Sigmoid colon (tissue), 7 donors: ENCODE measurements around the gene POU2AF3. TPM values are rescaled to one million over a fixed set of nuclear protein-coding genes. Genes with fewer than 3 reads are reported as not detected.
A peak's percentile ranks its signal among the peaks of the same experiment; 100 is the strongest.

ENCODE experiments used
- DNase-seq: peaks from one replicate; pipeline ENCODE4 v3.0.0-alpha.2; 2019
- H3K27ac ChIP-seq, 4 donors: fragments of 200-600 bp; sonication (generic); one replicate each; pipeline ENCODE4 v1.5.1; 2016 to 2019; ENCODE audit warnings: mild to moderate bottlenecking in 1 of 4
- H3K27me3 ChIP-seq, 3 donors: fragments of 200-600 bp; sonication (generic); one replicate each; pipeline ENCODE4 v1.5.1; 2019; ENCODE audit warnings: mild to moderate bottlenecking in 1 of 3
- H3K36me3 ChIP-seq, 4 donors: fragments of 200-600 bp; sonication (generic); one replicate each; pipeline ENCODE4 v1.5.1; 2016 to 2019
- H3K4me1 ChIP-seq, 4 donors: fragments of 200-600 bp; sonication (generic); one replicate each; pipeline ENCODE4 v1.5.1; 2017 to 2019
- H3K4me3 ChIP-seq, 4 donors: fragments of 200-600 bp; sonication (generic); one replicate each; pipeline ENCODE4 v1.5.1; 2017 to 2019; ENCODE audit warnings: mild to moderate bottlenecking in 2 of 4, moderate library complexity in 1 of 4
- H3K9me3 ChIP-seq, 4 donors: fragments of 200-600 bp in 3 of 4; sonication (generic) in 3 of 4; one replicate each; pipeline versions ENCODE4 v1.5.1 to v1.6.1; 2013 to 2019
- EP300 ChIP-seq, 4 donors: sonication (generic); formaldehyde crosslinking; IDR thresholded peaks; one replicate each; pipeline ENCODE4 v1.6.1; 2017; ENCODE audit warnings: antibody characterized with exemption in 4 of 4
- POLR2A ChIP-seq, 2 donors: fragments of 450-650 bp; IDR thresholded peaks; one replicate each; pipeline ENCODE4 v1.6.1; 2016; ENCODE audit warnings: antibody characterized with exemption in 2 of 2, mild to moderate bottlenecking in 2 of 2, moderate library complexity in 2 of 2
- POLR2AphosphoS5 ChIP-seq, 4 donors: sonication (generic); formaldehyde crosslinking; IDR thresholded peaks; one replicate each; pipeline ENCODE4 v1.6.1; 2017; ENCODE audit warnings: antibody characterized with exemption in 4 of 4
- WGBS, 2 donors: extraction: QIAGEN DNeasy Blood & Tissue Kit; methylation state at CpG; one replicate each; pipeline ENCODE4 v1.1.7; 2013; 5-methylcytosine and 5-hydroxymethylcytosine counted together
- intact Hi-C: fragments of 100-400 bp; cut with DNase I; formaldehyde crosslinking; loops from one replicate; pipeline ENCODE4 v1.15.1; 2023
- polyA plus RNA-seq, 3 donors: library from polyadenylated mRNA; stranded (reverse); fragments of 200-250 nt; gene quantifications; one replicate each; pipeline ENCODE4 v1.2.3, GENCODE V29; 2013
- total RNA-seq, 4 donors: library from RNA; depleted of rRNA; stranded (reverse); fragments of >200 nt; gene quantifications; one replicate each; pipeline ENCODE4 v1.1.0, GENCODE V29; 2016
- TF ChIP-seq, protein P1 (sequence below), 4 experiments: fragments of 450-650 bp in 3 of 4; fragments of 200-600 bp in 1 of 4; IDR thresholded peaks; one replicate each; pipeline ENCODE4 v1.5.1; 2016 to 2019; ENCODE audit warnings: antibody characterized with exemption in 4 of 4, mild to moderate bottlenecking in 3 of 4, moderate library complexity in 2 of 4
- donor health status: healthy with polysubstance abuse.
- donor health status: Bipolar disorder and iron deficiency.
- donor health status: healthy.

Gene POU2AF3
- total and polyA plus RNA-seq, 7 donors: 0.68 to 5.8 (median 3.9) TPM

DNA sequence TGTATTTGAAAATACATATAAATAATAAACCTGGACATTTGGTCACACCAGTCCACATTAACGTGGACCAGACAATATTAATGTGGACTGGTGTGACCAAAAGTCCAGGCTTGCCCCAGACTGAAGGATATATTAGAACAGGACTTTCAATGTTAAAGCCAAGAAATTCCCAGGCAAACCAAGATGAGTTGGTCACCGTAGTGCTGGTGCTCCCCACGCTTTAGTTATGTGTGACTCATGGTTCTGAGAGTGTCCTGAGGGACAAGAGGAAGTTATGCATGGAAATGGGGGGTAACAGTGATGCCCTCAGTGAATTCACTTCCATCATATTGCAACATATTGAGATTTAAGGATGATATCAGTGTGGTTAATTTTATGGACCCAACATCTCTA, 49.4 kb downstream of the POU2AF3 start:
- H3K9me3 ChIP-seq: no peaks in the 10 kb centered on the region
- peak overlapping the region in 2 of 4 donors; percentile 22 to 56 for H3K27ac ChIP-seq
- intact Hi-C loops: loop anchor here (5.0 kb wide), 1 partner anchor 70 kb away; no protein-coding TSS in a partner anchor
- DNase-seq: no peak
- 81 to 93% methylated on average over 3 of the region's 3 CpGs for WGBS, 2 donors
- H3K4me3 ChIP-seq: no peak overlapping the region
- H3K36me3 ChIP-seq: no peaks in the 10 kb centered on the region
- TF ChIP-seq POLR2A (IDR thresholded peaks at IDR 0.05): no peak
- no peak for TF ChIP-seq POLR2AphosphoS5 (IDR thresholded peaks at IDR 0.05)
- TF ChIP-seq, protein P1, sequence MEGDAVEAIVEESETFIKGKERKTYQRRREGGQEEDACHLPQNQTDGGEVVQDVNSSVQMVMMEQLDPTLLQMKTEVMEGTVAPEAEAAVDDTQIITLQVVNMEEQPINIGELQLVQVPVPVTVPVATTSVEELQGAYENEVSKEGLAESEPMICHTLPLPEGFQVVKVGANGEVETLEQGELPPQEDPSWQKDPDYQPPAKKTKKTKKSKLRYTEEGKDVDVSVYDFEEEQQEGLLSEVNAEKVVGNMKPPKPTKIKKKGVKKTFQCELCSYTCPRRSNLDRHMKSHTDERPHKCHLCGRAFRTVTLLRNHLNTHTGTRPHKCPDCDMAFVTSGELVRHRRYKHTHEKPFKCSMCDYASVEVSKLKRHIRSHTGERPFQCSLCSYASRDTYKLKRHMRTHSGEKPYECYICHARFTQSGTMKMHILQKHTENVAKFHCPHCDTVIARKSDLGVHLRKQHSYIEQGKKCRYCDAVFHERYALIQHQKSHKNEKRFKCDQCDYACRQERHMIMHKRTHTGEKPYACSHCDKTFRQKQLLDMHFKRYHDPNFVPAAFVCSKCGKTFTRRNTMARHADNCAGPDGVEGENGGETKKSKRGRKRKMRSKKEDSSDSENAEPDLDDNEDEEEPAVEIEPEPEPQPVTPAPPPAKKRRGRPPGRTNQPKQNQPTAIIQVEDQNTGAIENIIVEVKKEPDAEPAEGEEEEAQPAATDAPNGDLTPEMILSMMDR (IDR thresholded peaks at IDR 0.05): no peak
- no peak for TF ChIP-seq EP300 (IDR thresholded peaks at IDR 0.05)
- no peaks in the 10 kb centered on the region for H3K27me3 ChIP-seq
- peaks cover 0 to 15% (median 8%) of the 10 kb centered on the region in 4 donors for H3K4me1 ChIP-seq

DNA sequence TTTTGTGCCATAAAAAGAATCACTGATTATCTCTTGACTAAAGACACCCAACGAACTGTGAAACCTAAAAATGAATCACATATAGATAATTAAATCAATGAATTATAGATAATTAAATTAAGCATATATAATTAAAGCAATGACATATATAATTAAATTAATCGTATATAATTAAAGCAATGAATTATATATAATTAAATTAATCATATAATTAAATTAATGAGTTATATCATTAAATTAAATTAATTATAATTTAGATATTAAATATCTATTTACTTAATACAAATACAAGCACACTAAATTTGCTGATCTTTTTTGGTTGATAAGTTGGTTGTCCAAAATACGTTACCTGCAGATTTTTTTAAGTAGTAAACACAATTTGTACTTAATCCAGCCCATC, 49.8 kb downstream of the POU2AF3 start:
- TF ChIP-seq POLR2AphosphoS5 (IDR thresholded peaks at IDR 0.05): no peak
- TF ChIP-seq POLR2A (IDR thresholded peaks at IDR 0.05): no peak
- TF ChIP-seq, protein P1 (IDR thresholded peaks at IDR 0.05): no peak
- TF ChIP-seq EP300 (IDR thresholded peaks at IDR 0.05): no peak
- 87 to 90% methylated on average over 3 of the region's 3 CpGs for WGBS, 2 donors
- no peaks in the 10 kb centered on the region for H3K36me3 ChIP-seq
- DNase-seq: no peak
- intact Hi-C loops: loop anchor here (5.0 kb wide), 1 partner anchor 69 kb away; no protein-coding TSS in a partner anchor
- no peaks in the 10 kb centered on the region for H3K27me3 ChIP-seq
- H3K4me1 ChIP-seq: peaks cover 0 to 15% (median 8%) of the 10 kb centered on the region in 4 donors
- no peaks in the 10 kb centered on the region for H3K9me3 ChIP-seq
- peak overlapping the region in 1 of 4 donors; percentile 22 for H3K27ac ChIP-seq
- H3K4me3 ChIP-seq: no peak overlapping the region

DNA sequence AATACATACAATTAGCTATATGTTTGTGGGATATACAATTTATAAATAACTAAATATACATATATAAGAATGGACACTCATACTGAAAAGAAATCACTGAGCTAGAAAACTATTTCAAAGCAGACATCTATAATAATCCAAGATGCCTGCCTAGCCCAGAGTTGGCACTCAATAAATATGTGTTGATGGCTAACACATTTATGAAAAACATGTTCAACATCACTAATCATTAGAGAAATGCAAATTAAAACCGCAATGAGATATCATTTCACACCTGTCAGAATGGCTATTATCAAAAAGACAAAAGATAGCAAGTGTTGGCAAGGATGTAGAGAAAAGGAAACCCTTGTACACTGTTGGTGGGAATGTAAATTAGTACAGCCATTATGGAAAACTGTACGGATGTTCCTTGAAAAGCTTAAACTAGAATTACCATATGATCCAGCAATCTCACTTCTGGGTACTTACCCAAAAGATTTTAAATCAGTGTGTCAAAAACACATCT, 50.9 kb downstream of the POU2AF3 start:
- no peak overlapping the region for H3K4me3 ChIP-seq
- WGBS, 2 donors: 89% methylated on average over 2 of the region's 2 CpGs

GRCh38 chr11:111350811-111351210, 52.5 kb downstream of the POU2AF3 start:
- DNase-seq: no peak
- no peaks in the 10 kb centered on the region for H3K27me3 ChIP-seq
- no peaks in the 10 kb centered on the region for H3K36me3 ChIP-seq
- H3K4me3 ChIP-seq: no peak overlapping the region
- TF ChIP-seq POLR2A (IDR thresholded peaks at IDR 0.05) (no peak), POLR2AphosphoS5 (IDR thresholded peaks at IDR 0.05) (no peak), EP300 (IDR thresholded peaks at IDR 0.05) (no peak)
- TF ChIP-seq, protein P1 (IDR thresholded peaks at IDR 0.05): no peak
- H3K4me1 ChIP-seq: peaks cover 0 to 7% (median 0%) of the 10 kb centered on the region in 4 donors
- no peaks in the 10 kb centered on the region for H3K9me3 ChIP-seq
- intact Hi-C loops: no loop called here
- no peak overlapping the region for H3K27ac ChIP-seq
- WGBS, 2 donors: 76 to 93% methylated on average over 1 of the region's 1 CpG

More for the DNA sequence above, 50.9 kb downstream of the POU2AF3 start:
- H3K27me3 ChIP-seq: no peaks in the 10 kb centered on the region
- TF ChIP-seq POLR2AphosphoS5 (IDR thresholded peaks at IDR 0.05) (no peak), EP300 (IDR thresholded peaks at IDR 0.05) (no peak), POLR2A (IDR thresholded peaks at IDR 0.05) (no peak)
- TF ChIP-seq, protein P1 (IDR thresholded peaks at IDR 0.05): no peak
- intact Hi-C loops: loop anchor here (5.0 kb wide), 1 partner anchor 68 kb away; no protein-coding TSS in a partner anchor
- no peaks in the 10 kb centered on the region for H3K36me3 ChIP-seq
- no peak overlapping the region for H3K27ac ChIP-seq
- peaks cover 0 to 13% (median under 1%) of the 10 kb centered on the region in 4 donors for H3K4me1 ChIP-seq
- no peaks in the 10 kb centered on the region for H3K9me3 ChIP-seq
- DNase-seq: no peak
